Measurements from ENCODE around the gene DPYD.

Gene DPYD

GRCh38 chr1:97258597-97258996, 662.2 kb downstream of the DPYD start:
- Histone ChIP-seq H3K9ac (ENCODE audit: low read length) (no peak overlapping the region), H3K9me3 (ENCODE audit: low read length) (no peaks in the 10 kb centered on the region), H3K27ac (ENCODE audit: low read depth, low read length, poor library complexity, severe bottlenecking) (no peak overlapping the region), H3K4me1 (ENCODE audit: insufficient read depth, low read length, severe bottlenecking) (no peaks in the 10 kb centered on the region), H3K9me2 (ENCODE audit: low read depth, low read length) (no peaks in the 10 kb centered on the region), H3K36me3 (ENCODE audit: insufficient read depth, low read length) (no peaks in the 10 kb centered on the region), H3K4me2 (ENCODE audit: low read length) (no peak overlapping the region), H3K79me2 (ENCODE audit: insufficient read depth, low read length) (no peaks in the 10 kb centered on the region), H3F3A (ENCODE audit: insufficient read depth, low read length) (no peaks in the 10 kb centered on the region), H4K20me1 (ENCODE audit: insufficient read depth, low read length) (no peaks in the 10 kb centered on the region), H3K4me3 (ENCODE audit: low read depth, low read length, poor library complexity, severe bottlenecking) (no peak overlapping the region), H3K27me3 (ENCODE audit: insufficient read depth, low read length) (no peaks in the 10 kb centered on the region), H2AFZ (ENCODE audit: low read length) (no peak overlapping the region)
- no peak for TF ChIP-seq CTCF (IDR thresholded peaks at IDR 0.05; ENCODE audit: low read length)
- TF ChIP-seq EZH2 (IDR thresholded peaks at IDR 0.05; ENCODE audit: borderline replicate concordance, low read length): no peak

GRCh38 chr1:97254731-97255463, 665.9 kb downstream of the DPYD start:
- Histone ChIP-seq H3K27ac (ENCODE audit: low read depth, low read length, poor library complexity, severe bottlenecking) (no peak overlapping the region), H3K9me3 (ENCODE audit: low read length) (no peaks in the 10 kb centered on the region), H3K9ac (ENCODE audit: low read length) (no peak overlapping the region), H3K4me3 (ENCODE audit: low read depth, low read length, poor library complexity, severe bottlenecking) (no peak overlapping the region), H3K4me1 (ENCODE audit: insufficient read depth, low read length, severe bottlenecking) (no peaks in the 10 kb centered on the region), H3K79me2 (ENCODE audit: insufficient read depth, low read length) (no peaks in the 10 kb centered on the region), H3K27me3 (ENCODE audit: insufficient read depth, low read length) (no peaks in the 10 kb centered on the region), H4K20me1 (ENCODE audit: insufficient read depth, low read length) (no peaks in the 10 kb centered on the region), H3K9me2 (ENCODE audit: low read depth, low read length) (no peaks in the 10 kb centered on the region), H3F3A (ENCODE audit: insufficient read depth, low read length) (no peaks in the 10 kb centered on the region), H2AFZ (ENCODE audit: low read length) (no peak overlapping the region), H3K36me3 (ENCODE audit: insufficient read depth, low read length) (no peaks in the 10 kb centered on the region), H3K4me2 (ENCODE audit: low read length) (no peak overlapping the region)
- TF ChIP-seq EZH2 (IDR thresholded peaks at IDR 0.05; ENCODE audit: borderline replicate concordance, low read length) (no peak), CTCF (IDR thresholded peaks at IDR 0.05; ENCODE audit: low read length) (no peak)

- no peaks in the 10 kb centered on the region for H3K9me2 ChIP-seq (ENCODE audit: low read depth, low read length)
- no peaks in the 10 kb centered on the region for H3K36me3 ChIP-seq (ENCODE audit: insufficient read depth, low read length)
- H3K4me1 ChIP-seq (ENCODE audit: insufficient read depth, low read length, severe bottlenecking): no peaks in the 10 kb centered on the region
- no peaks in the 10 kb centered on the region for H3F3A ChIP-seq (ENCODE audit: insufficient read depth, low read length)
- H3K79me2 ChIP-seq (ENCODE audit: insufficient read depth, low read length): no peaks in the 10 kb centered on the region
- H3K4me3 ChIP-seq (ENCODE audit: low read depth, low read length, poor library complexity, severe bottlenecking): no peak overlapping the region
- H2AFZ ChIP-seq (ENCODE audit: low read length): no peak overlapping the region
- no peak overlapping the region for H3K4me2 ChIP-seq (ENCODE audit: low read length)
- H3K9ac ChIP-seq (ENCODE audit: low read length): no peak overlapping the region
- H3K9me3 ChIP-seq (ENCODE audit: low read length): no peaks in the 10 kb centered on the region
- TF ChIP-seq CTCF (IDR thresholded peaks at IDR 0.05; ENCODE audit: low read length): no peak
- TF ChIP-seq EZH2 (IDR thresholded peaks at IDR 0.05; ENCODE audit: borderline replicate concordance, low read length): no peak
- no peak overlapping the region for H3K27ac ChIP-seq (ENCODE audit: low read depth, low read length, poor library complexity, severe bottlenecking)
- H3K27me3 ChIP-seq (ENCODE audit: insufficient read depth, low read length): no peaks in the 10 kb centered on the region
- no peaks in the 10 kb centered on the region for H4K20me1 ChIP-seq (ENCODE audit: insufficient read depth, low read length)
Measured at GRCh38 chr1:97252925-97253324, 667.9 kb downstream of the DPYD start.

Measured in OCI-LY1 (cell line).